Testis (tissue), 2 donors: ENCODE data around the gene TMEM61.

Source experiments
- POLR2A ChIP-seq: fragments of 450-650 bp; IDR thresholded peaks from one replicate; pipeline ENCODE4 v1.6.1; 2017; ENCODE audit warnings: antibody characterized with exemption, mild to moderate bottlenecking, moderate library complexity
- TF ChIP-seq, protein P1 (sequence below), 3 experiments: fragments of 450-650 bp in 2 of 3; fragments of 200-600 bp in 1 of 3; sonication (generic) in 1 of 3; IDR thresholded peaks; one replicate each; pipeline ENCODE4 v1.5.1; 2016 to 2019; ENCODE audit warnings: antibody characterized with exemption in 3 of 3, mild to moderate bottlenecking in 2 of 3, moderate library complexity in 1 of 3

DNA sequence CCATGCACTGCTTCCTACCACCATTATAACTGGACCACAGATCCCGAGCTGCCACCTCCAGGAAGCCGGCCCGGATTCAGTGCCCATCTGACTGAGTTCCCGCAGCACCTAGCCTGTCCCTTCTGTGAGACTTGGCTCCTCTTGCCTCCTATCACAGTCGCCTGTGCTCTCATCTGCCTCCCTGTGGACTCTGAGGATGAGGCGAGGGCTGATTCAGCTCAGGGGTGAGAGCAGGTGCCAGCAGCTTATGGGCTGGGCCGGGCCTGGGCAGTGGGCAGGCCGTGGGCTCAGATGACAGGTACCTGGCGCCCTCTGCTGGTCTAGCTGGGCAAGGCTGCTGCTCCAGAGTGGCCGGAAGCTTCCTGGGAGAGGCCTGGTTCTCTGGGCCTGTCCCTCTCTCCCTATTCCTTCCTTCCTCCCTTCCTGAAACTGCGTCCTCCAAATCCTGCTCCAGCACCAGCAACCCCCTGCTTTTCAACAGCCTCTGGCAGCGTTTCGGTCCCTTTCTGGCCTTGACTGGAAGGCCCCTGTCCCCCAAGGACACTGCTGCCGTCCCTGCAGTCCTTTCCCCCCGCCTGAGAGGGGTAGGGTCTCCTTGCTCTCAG, 41.6 kb downstream of the TMEM61 start:
- TF ChIP-seq, protein P1, sequence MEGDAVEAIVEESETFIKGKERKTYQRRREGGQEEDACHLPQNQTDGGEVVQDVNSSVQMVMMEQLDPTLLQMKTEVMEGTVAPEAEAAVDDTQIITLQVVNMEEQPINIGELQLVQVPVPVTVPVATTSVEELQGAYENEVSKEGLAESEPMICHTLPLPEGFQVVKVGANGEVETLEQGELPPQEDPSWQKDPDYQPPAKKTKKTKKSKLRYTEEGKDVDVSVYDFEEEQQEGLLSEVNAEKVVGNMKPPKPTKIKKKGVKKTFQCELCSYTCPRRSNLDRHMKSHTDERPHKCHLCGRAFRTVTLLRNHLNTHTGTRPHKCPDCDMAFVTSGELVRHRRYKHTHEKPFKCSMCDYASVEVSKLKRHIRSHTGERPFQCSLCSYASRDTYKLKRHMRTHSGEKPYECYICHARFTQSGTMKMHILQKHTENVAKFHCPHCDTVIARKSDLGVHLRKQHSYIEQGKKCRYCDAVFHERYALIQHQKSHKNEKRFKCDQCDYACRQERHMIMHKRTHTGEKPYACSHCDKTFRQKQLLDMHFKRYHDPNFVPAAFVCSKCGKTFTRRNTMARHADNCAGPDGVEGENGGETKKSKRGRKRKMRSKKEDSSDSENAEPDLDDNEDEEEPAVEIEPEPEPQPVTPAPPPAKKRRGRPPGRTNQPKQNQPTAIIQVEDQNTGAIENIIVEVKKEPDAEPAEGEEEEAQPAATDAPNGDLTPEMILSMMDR (IDR thresholded peaks at IDR 0.05), result peak; percentile 49 to 71 (median 68)
- no peak for TF ChIP-seq POLR2A
